HepG2 (cell line): Measurements from ENCODE around the gene CDH13. TPM values are rescaled to one million over a fixed set of nuclear protein-coding genes. Genes with fewer than 3 reads are reported as not detected.

Experiments used
- ATAC-seq: fragments of 200-7000 bp; cut with Tn5 transposase; 3 replicates; pipeline ENCODE4 v1.9.1; 2020; ENCODE audit warnings: mild to moderate bottlenecking, moderate library complexity
- BruUV-seq: library from RNA; stranded (reverse); fragments of 400-500 nt; replicated peaks from 2 replicates; lab custom pipeline; 2021; lab: Mats Ljungman, UMichigan
- CTCF ChIA-PET: fragments of 300-600 bp; formaldehyde crosslinking; extraction: SDS; loops from one replicate; lab custom pipeline; 2021; ENCODE audit warnings: low total read pairs, inconsistent platforms, low intra/inter-chr PET ratio; lab: Yijun Ruan, JAX
- POLR2A ChIA-PET: fragments of 350-600 bp; sonication (Branson Sonifier 250); formaldehyde crosslinking; loops from one replicate; lab custom pipeline; 2020; ENCODE audit warnings: antibody characterized with exemption, inconsistent platforms; lab: Yijun Ruan, JAX
- DNase-seq: peaks from one replicate; pipeline ENCODE4 v3.0.0-alpha.2; 2015; ENCODE audit warnings: low spot score
- FAIRE-seq: peaks from 3 replicates; lab custom pipeline; 2011; peaks lifted over from hg19 to GRCh38; lab: Jason Lieb, UNC
- H2AFZ ChIP-seq: one replicate; pipeline ENCODE4 v1.6.1; 2011; ENCODE audit warnings: low read length, inconsistent platforms
- H3K27ac ChIP-seq: fragments of 300-600 bp; 3 replicates; pipeline ENCODE4 v1.8.0; 2011; ENCODE audit warnings: mixed run types, mild to moderate bottlenecking, mixed read lengths, low read length, inconsistent platforms; ENCODE audit not compliant: insufficient read depth; ENCODE audit errors: extremely low read length
- H3K27me3 ChIP-seq, 2 experiments: fragments of 200-600 bp in 1 of 2; 2 replicates in 1 of 2; 3 replicates in 1 of 2; pipeline versions ENCODE4 v1.6.0 to v1.8.0; 2011; ENCODE audit warnings: low read length in 2 of 2, mild to moderate bottlenecking in 2 of 2, moderate library complexity in 2 of 2, inconsistent platforms in 1 of 2; ENCODE audit not compliant: insufficient read depth in 2 of 2, control insufficient read depth in 1 of 2
- H3K36me3 ChIP-seq, 2 experiments: fragments of 200-600 bp in 1 of 2; replicated peaks in 1 of 2; 2 replicates in 1 of 2; 3 replicates in 1 of 2; pipeline versions ENCODE4 v1.5.1 to v1.8.0; 2011; ENCODE audit warnings: low read length in 2 of 2, inconsistent platforms in 1 of 2; ENCODE audit not compliant: insufficient read depth in 2 of 2, control insufficient read depth in 1 of 2
- H3K4me1 ChIP-seq: 2 replicates; pipeline ENCODE4 v1.5.1; 2012; ENCODE audit warnings: low read length, inconsistent platforms; ENCODE audit not compliant: insufficient read depth
- H3K4me2 ChIP-seq: 2 replicates; pipeline ENCODE4 v1.6.0; 2011; ENCODE audit warnings: low read depth, low read length, inconsistent platforms
- H3K4me3 ChIP-seq, 3 experiments: fragments of 200-600 bp in 1 of 3; sonication (generic), shearing (Covaris generic) in 1 of 3; replicated peaks in 1 of 3; 2 replicates each; pipeline ENCODE4 v1.5.1; 2011 to 2016; ENCODE audit warnings: low read length in 3 of 3, inconsistent platforms in 2 of 3, low read depth in 2 of 3, mild to moderate bottlenecking in 2 of 3, control low read depth in 1 of 3, mixed read lengths in 1 of 3; ENCODE audit not compliant: insufficient read depth in 1 of 3
- H3K79me2 ChIP-seq: one replicate; pipeline ENCODE4 v1.6.1; 2011; ENCODE audit warnings: low read length, inconsistent platforms; ENCODE audit not compliant: insufficient read depth
- H3K9ac ChIP-seq: 2 replicates; pipeline ENCODE4 v1.6.0; 2011; ENCODE audit warnings: mild to moderate bottlenecking, low read depth, low read length, inconsistent platforms; ENCODE audit not compliant: insufficient read depth
- H3K9me3 ChIP-seq: 2 replicates; pipeline ENCODE4 v1.5.1; 2012; ENCODE audit warnings: mild to moderate bottlenecking, low read length
- H4K20me1 ChIP-seq: 2 replicates; pipeline ENCODE4 v1.6.0; 2011; ENCODE audit warnings: inconsistent platforms, mild to moderate bottlenecking, low read length, moderate library complexity; ENCODE audit not compliant: insufficient read depth
- NFE2L1 ChIP-seq: sonication (generic); formaldehyde crosslinking; IDR thresholded peaks from 2 replicates; pipeline ENCODE4 v1.4.0; 2020; ENCODE audit warnings: missing genetic modification reagents, mild to moderate bottlenecking, borderline replicate concordance
- ZNF546 ChIP-seq: sonication (generic); formaldehyde crosslinking; conservative IDR thresholded peaks from 2 replicates; pipeline ENCODE4 v1.8.1; 2023; ENCODE audit warnings: mild to moderate bottlenecking, missing genetic modification reagents
- ZSCAN12 ChIP-seq: sonication (generic); formaldehyde crosslinking; IDR thresholded peaks from 2 replicates; pipeline ENCODE4 v1.9.0; 2021; ENCODE audit warnings: mild to moderate bottlenecking, missing genetic modification reagents
- WGBS: methylation state at CpG from one replicate; pipeline ENCODE4 v1.1.6; 2017; ENCODE audit warnings: low lambda C conversion rate; 5-methylcytosine and 5-hydroxymethylcytosine counted together
- in situ Hi-C: cut with HindIII; loops from 2 replicates; pipeline ENCODE4 v1.10.0; 2017; ENCODE audit warnings: low pct_unique_long_range_greater_than_20kb; ENCODE audit not compliant: extremely low pct_ligation_motif_present
- intact Hi-C: fragments of 100-400 bp; cut with micrococcal nuclease; formaldehyde crosslinking; loops from one replicate; pipeline ENCODE4 v1.10.0; 2022; ENCODE audit not compliant: unreplicated experiment
- polyA plus RNA-seq, 8 experiments: library from polyadenylated mRNA; depleted of rRNA in 3 of 8; stranded (reverse) in 7 of 8; unstranded in 1 of 8; fragments of >200 nt; fragmentation: Illumina TruSeq in 4 of 8; extraction: Trizol in 4 of 8; gene quantifications; 2 replicates each; pipeline versions ENCODE4 v1.2.1 to v1.2.3, GENCODE V29; 2011 to 2016; ENCODE audit warnings: low read depth in 4 of 8, missing spikeins in 1 of 8, mixed read lengths in 1 of 8; ENCODE audit not compliant: insufficient read depth in 1 of 8
- total RNA-seq, 5 experiments: library from RNA; depleted of rRNA; stranded (reverse); fragments of >200 nt; fragmentation: Illumina TruSeq; extraction: Trizol; gene quantifications; 2 replicates each; pipeline ENCODE4 v1.2.3, GENCODE V29; 2016; ENCODE audit warnings: low read depth in 1 of 5
- TF ChIP-seq, protein P1 (sequence below): fragments of 450-650 bp; IDR thresholded peaks from 2 replicates; pipeline ENCODE4 v1.6.1; 2016

Gene CDH13
- total and polyA plus RNA-seq, 2 of the 13 experiments (the other 11 are each of a cell fraction or from before 2014, with no cell fraction given): not detected

GRCh38 chr16:83723244-83723643 lies 1096.5 kb downstream of the CDH13 start:
- TF ChIP-seq ZNF546 (CRISPR knock-in tag): no peak
- TF ChIP-seq ZSCAN12 (CRISPR knock-in tag): no peak
- Histone ChIP-seq H3K79me2 (no peaks in the 10 kb centered on the region), H4K20me1 (no peaks in the 10 kb centered on the region), H3K27ac (no peak overlapping the region), H3K4me3 (no peak overlapping the region), H3K9me3 (no peaks in the 10 kb centered on the region), H3K9ac (no peak overlapping the region), H3K4me2 (no peak overlapping the region), H3K36me3 (no peaks in the 10 kb centered on the region), H3K27me3 (peaks cover 1 to 9% of the 10 kb centered on the region in 2 experiments; a peak in 3 of 5 replicates), H2AFZ (no peak overlapping the region), H3K4me1 (no peaks in the 10 kb centered on the region)
- intact Hi-C loops: no loop called here
- POLR2A ChIA-PET: no interaction called here
- BruUV-seq: no TSS peak
- DNase-seq (no peak), ATAC-seq (no peak), FAIRE-seq (no peak)
- CTCF ChIA-PET: no interaction called here
- 5% methylated on average over 3 of the region's 3 CpGs for WGBS
- in situ Hi-C loops: no loop called here

GRCh38 chr16:83723901-83724300 lies 1097.1 kb downstream of the CDH13 start:
- Histone ChIP-seq H3K79me2 (no peaks in the 10 kb centered on the region), H4K20me1 (no peaks in the 10 kb centered on the region), H2AFZ (no peak overlapping the region), H3K27me3 (peaks cover 1 to 16% of the 10 kb centered on the region in 2 experiments; a peak in 3 of 5 replicates), H3K9ac (no peak overlapping the region), H3K4me2 (no peak overlapping the region), H3K4me3 (no peak overlapping the region), H3K27ac (no peak overlapping the region), H3K9me3 (no peaks in the 10 kb centered on the region), H3K36me3 (no peaks in the 10 kb centered on the region), H3K4me1 (no peaks in the 10 kb centered on the region)
- ChIA-PET CTCF (no interaction called here), POLR2A (no interaction called here)
- 3% methylated on average over 2 of the region's 2 CpGs for WGBS
- DNase-seq (no peak), FAIRE-seq (no peak), ATAC-seq (no peak)
- in situ Hi-C loops (no loop called here), intact Hi-C loops (no loop called here)
- BruUV-seq: no TSS peak
- TF ChIP-seq, protein P1, sequence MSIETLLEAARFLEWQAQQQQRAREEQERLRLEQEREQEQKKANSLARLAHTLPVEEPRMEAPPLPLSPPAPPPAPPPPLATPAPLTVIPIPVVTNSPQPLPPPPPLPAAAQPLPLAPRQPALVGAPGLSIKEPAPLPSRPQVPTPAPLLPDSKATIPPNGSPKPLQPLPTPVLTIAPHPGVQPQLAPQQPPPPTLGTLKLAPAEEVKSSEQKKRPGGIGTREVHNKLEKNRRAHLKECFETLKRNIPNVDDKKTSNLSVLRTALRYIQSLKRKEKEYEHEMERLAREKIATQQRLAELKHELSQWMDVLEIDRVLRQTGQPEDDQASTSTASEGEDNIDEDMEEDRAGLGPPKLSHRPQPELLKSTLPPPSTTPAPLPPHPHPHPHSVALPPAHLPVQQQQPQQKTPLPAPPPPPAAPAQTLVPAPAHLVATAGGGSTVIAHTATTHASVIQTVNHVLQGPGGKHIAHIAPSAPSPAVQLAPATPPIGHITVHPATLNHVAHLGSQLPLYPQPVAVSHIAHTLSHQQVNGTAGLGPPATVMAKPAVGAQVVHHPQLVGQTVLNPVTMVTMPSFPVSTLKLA: 0 out of 2 replicates have a peak, but pooled peaks have one; percentile 10
- no peak for TF ChIP-seq NFE2L1 (CRISPR knock-in tag)
